GM12873 (cell line): ENCODE measurements around the gene WIF1.

ENCODE experiments used
- CTCF ChIP-seq: IDR thresholded peaks from 2 replicates; pipeline ENCODE4 v1.5.1; 2012; ENCODE audit warnings: low read depth, mild to moderate bottlenecking, moderate library complexity, low read length, control low read depth; ENCODE audit not compliant: insufficient read depth; ENCODE audit errors: missing control alignments

Gene WIF1

DNA sequence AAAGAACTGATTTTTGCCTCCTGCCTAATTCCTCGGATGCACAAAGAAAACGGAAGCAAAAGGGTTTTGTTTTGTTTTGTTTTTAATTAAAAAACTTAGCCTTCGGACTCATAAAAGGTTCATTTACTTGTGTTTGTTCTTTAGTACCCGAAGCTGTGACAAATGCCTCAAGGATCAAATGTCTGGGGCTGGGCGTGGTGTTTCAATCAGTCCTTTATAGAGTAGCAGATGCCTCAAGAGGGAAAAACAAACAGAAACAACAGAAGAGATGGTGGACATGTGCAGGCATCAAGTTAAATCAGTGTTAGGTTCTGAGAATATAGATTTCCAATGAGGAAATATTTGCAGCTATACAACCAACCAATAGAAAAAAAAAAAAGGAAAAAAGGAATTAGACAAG is 1.6 kb upstream of the WIF1 start:
- TF ChIP-seq CTCF: no peak

- TF ChIP-seq CTCF: no peak
Measured at GRCh38 chr12:65121956-65122469, 908 bp upstream of the WIF1 start.

- no peak for TF ChIP-seq CTCF
Measured at GRCh38 chr12:65119063-65119462, 2.0 kb downstream of the WIF1 start.

DNA sequence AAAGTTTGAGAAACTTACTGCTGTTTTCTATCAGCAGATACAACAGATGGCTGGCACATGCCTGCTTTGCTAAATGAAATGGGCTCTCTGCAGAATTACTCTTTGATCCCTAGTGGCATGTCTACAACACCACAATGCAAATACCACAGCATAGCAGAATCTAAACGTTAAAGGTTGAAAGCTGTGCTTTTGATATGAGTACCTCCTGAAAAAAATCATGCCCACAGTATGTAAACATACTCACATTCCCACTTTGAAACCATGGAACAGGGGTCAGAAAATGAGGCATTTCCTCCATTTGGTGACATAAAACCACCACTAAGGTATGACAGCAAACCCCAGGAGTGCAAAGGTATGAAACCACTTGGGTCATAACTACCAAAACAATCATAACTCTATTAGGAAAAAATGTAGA is 7.5 kb downstream of the WIF1 start:
- TF ChIP-seq CTCF: no peak

DNA sequence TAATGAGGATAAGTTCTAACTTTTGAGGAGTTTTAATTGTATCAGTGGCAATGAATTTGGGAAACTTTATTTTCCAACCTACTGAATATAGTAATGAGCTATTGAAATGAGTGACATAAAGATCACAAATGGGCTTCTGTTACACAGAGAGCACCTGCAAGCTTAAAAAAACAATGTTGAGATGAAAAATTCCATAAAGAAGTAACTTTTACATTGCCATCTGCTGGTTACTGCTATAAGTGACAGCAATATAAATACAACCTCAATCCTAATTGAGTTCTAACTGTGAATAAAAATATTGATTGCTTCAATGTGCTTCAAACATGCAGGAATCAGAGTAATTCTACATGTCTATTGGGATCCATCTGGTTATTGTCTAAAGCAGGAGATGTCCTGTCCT is 14.2 kb downstream of the WIF1 start:
- TF ChIP-seq CTCF: peak; percentile 29

GRCh38 chr12:65100140-65100539 is 21.0 kb downstream of the WIF1 start:
- TF ChIP-seq CTCF: no peak

- TF ChIP-seq CTCF: no peak
Measured at GRCh38 chr12:65099182-65099581, 21.9 kb downstream of the WIF1 start.
